ENCODE results near the gene C2orf49.

DNA sequence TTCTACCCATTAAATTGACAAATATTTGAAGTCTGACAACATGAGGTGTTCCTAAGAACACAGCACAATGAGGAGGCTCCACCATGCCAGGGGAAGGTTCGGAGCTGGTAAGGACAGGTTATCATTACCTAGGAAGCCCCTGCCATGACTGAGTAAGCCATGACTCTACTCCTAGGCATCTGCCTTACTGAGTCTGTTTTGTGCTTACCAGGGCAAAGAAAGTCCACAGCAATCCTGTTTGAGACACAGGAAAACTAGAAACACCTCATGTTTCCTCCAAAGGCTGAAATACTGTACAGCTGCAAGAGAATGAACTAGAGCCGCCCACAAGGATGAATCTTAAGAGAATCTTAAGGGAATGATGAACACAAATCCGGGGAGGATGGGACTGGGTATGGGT, 19.4 kb upstream of the C2orf49 start:
- TF ChIP-seq CTCF (conservative IDR thresholded peaks at IDR 0.05; ENCODE audit: low read depth, low read length) = no peak
- no peak for TF ChIP-seq EZH2 (IDR thresholded peaks at IDR 0.05; ENCODE audit: low read length, unreplicated experiment)
- TF ChIP-seq EZH2phosphoT487 (IDR thresholded peaks at IDR 0.05; ENCODE audit: borderline replicate concordance, low read length) = no peak

All from PC-3 (cell line).